HL-60 (cell line): ENCODE measurements around the gene RTEL1.
"Not testable (repeated sequence)": the region's sequence is repeated elsewhere in the genome, so short reads cannot be mapped to it uniquely, and the experiment has no call there.

Source experiments
- CTCF ChIP-seq: IDR thresholded peaks from one replicate; pipeline ENCODE4 v1.5.1; 2011; ENCODE audit warnings: low read length, control low read depth, inconsistent platforms; ENCODE audit not compliant: insufficient read depth
- POLR2AphosphoS5 ChIP-seq: IDR thresholded peaks from 2 replicates; pipeline ENCODE4 v1.6.1; 2012; ENCODE audit warnings: low read depth
- TF ChIP-seq, protein P1 (sequence below): IDR thresholded peaks from 2 replicates; pipeline ENCODE4 v1.6.1; 2012; ENCODE audit warnings: low read depth; ENCODE audit not compliant: insufficient replicate concordance

- TF ChIP-seq CTCF, POLR2AphosphoS5: not testable (repeated sequence)
- TF ChIP-seq, protein P1, sequence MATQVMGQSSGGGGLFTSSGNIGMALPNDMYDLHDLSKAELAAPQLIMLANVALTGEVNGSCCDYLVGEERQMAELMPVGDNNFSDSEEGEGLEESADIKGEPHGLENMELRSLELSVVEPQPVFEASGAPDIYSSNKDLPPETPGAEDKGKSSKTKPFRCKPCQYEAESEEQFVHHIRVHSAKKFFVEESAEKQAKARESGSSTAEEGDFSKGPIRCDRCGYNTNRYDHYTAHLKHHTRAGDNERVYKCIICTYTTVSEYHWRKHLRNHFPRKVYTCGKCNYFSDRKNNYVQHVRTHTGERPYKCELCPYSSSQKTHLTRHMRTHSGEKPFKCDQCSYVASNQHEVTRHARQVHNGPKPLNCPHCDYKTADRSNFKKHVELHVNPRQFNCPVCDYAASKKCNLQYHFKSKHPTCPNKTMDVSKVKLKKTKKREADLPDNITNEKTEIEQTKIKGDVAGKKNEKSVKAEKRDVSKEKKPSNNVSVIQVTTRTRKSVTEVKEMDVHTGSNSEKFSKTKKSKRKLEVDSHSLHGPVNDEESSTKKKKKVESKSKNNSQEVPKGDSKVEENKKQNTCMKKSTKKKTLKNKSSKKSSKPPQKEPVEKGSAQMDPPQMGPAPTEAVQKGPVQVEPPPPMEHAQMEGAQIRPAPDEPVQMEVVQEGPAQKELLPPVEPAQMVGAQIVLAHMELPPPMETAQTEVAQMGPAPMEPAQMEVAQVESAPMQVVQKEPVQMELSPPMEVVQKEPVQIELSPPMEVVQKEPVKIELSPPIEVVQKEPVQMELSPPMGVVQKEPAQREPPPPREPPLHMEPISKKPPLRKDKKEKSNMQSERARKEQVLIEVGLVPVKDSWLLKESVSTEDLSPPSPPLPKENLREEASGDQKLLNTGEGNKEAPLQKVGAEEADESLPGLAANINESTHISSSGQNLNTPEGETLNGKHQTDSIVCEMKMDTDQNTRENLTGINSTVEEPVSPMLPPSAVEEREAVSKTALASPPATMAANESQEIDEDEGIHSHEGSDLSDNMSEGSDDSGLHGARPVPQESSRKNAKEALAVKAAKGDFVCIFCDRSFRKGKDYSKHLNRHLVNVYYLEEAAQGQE = not testable (repeated sequence)
These were observed 2.1 kb downstream of the RTEL1 start for GRCh38 chr20:63660174-63660573.
